T-helper 9 cell (primary cell): ENCODE results near the gene MB.
"Not testable (repeated sequence)": the region's sequence is repeated elsewhere in the genome, so short reads cannot be mapped to it uniquely, and the experiment has no call there.

Experiments used
- DNase-seq: peaks from one replicate; pipeline ENCODE4 v3.0.0-alpha.2; 2020

Gene MB

GRCh38 chr22:35637254-35637653, 20.1 kb upstream of the MB start:
- DNase-seq = no peak

DNA sequence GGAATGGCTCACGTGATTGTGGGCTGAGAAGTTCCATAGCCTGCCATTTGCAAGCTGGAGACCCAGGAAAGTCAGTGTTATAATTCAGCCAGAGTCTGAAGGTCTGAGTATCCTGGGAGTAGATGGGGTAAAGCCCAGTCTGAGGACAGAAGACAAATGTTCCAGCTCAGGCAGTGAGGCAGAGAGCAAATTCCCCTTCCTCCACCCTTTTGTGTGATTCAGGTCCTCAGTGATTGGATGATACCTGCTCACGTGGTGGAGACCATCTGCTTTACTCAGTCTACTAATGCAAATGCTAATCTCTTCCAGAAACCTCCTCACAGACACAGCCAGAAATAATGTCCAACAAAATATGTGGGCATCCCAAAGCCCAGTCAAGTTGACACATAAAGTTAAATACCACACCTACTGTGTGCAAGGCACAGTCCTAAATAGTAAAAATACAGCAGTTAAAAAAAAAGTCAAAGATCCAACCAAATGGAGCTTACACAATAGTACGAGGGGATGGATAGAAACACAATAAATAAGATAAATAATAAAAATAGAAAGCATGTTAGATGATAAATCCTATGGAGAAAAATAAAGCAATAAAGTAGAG, 17.9 kb upstream of the MB start:
- DNase-seq = no peak

DNA sequence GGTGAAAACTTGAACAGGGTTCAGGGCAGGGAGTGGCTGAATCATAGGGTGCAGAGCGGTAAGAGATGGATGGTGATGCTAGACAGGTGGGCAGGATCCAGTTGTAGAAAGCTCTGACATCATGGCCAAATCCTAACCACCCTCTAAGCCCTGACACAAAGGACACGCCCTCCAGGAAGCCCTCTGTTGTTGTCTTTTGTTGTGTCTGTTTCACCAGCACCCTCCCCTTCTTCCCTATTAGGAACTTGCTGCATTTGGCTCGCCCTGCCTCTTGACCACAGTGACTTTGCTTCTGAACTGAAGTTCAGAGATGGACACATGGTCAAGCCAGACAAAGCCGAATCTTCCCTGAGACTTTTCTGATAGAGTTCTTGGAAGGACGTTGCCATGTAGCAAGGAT, 16.9 kb upstream of the MB start:
- DNase-seq = no peak

GRCh38 chr22:35633520-35633919, 16.4 kb upstream of the MB start:
- DNase-seq = no peak

- no peak for DNase-seq
These were observed 15.8 kb upstream of the MB start for GRCh38 chr22:35632935-35633334.

DNA sequence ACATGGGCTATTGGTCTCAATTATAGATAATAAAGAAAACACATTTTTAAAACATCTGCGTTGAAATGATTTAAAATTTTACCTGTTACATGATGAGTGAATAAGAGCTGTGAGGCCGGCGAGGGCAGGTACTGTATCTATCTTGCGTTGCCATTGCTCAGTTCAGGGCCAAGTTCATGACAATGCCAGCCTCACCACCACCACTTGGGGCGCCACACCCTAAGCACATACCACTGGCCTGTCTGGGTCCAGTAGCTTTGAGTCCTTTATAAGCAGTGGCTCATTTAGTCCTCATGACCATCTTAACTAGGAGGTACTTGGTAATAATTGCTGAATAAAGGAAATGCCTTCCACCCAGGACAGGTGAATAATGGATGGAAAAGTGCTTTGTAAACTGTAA, 14.5 kb upstream of the MB start:
- DNase-seq = no peak

GRCh38 chr22:35630891-35631290, 13.8 kb upstream of the MB start:
- DNase-seq = no peak

DNA sequence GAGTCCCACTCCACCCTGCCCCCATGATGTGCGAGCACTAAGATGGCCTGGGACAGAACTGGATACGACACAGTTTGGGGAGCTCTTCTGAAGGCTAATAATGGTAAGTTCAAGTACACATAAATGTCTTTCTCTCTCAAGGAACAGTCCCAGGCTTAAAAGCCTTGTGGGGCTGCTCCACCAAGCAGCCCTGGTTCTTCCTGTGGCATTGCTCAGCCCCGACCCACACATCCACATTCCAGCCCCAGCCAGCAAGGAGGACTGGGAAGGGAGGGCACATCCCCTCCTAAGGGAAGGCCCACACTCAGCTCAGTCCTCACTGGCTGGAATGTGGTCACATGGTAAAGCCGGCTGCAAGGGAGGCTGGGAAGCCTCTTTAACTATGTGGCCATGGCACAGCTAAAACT, 13.3 kb upstream of the MB start:
- DNase-seq = no peak

DNA sequence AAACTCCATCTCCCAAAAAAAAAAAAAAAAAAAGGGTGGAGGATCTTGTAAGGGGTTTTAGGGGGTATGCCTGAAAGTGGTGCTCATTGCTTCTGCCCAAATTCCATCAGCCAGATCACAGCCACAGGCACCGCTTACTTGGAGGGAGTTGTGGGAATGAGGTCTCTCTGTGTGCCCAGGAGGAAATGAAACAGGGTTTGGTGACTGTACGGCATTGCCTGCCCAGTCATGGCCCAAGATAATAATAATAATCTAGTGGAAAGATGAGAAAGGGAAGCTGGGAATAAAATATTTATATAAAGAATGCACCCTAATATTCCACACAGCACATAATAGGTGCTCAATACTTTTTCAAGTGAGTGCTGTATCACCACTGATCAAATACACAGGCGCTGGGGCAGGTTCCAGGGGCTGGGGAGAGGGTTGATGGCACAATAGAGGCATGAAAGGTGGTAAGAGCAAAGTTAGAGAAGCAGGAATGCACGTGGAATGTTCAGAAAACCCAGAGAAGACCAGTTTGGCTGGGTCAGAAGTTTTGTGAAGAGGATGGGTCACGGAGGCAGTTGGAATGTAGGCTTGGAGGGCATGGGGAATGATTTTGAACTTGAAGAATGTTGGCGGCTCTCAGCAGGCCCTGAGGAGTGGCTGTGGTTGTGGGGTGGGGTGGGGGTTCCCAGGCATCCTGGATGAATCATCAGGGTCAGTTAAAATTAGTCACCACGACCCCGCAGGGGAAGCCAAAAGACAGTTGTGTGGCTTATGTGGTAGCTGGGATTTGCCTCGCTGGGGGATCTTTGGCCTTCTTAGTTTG, 12.5 kb upstream of the MB start:
- DNase-seq = no peak

DNA sequence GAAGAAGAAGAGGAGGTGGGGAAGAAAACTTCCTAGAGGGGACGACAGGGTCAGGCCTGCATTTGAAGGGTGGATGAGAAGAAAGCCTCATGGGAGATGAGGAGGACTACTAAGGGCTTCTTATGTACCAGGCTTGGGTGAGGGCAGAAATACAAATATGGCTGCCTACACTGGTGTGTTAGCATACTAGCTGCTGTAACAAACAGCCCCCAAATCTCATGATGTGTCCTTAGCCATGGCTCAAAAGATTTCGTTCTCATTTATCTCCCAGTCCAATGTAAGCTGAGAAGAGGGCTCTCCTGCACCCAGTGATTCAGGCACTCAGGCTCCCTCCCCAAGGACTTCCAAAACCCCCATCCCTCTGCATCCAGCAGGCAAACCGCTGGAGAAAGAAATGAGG, 11.6 kb upstream of the MB start:
- DNase-seq = no peak

GRCh38 chr22:35627267-35628041, 10.3 kb upstream of the MB start:
- DNase-seq = peak; percentile 22

DNA sequence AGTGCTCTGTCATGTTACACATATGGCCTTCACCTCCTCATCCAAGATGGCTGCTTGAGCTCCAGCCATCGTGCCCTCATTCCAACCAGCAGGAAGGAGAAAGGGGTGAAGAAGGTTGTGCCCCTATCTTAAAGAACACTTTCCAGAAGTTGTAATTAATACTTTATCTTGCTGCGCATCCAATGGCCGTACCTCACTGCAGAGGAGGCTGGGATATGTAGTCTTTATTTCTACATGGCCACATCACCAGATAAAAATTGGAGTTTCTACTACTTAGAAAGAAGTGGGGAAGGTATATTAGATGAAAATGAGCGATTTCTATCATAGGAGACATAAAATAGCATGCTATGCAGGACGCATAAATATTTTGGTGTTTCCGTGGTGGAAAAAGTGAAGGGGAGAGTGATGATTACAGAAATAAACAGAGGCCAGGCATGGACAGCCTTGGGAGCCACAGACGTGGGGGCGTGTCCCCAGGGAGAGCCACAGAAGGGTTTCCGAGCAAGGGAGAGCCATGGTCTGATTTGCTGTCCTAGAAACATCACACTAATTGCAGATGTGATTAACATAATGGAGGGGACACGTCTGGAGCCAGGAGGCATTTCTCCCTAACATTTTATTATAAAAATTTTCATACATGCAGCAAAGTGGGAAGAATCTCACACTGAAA, 8.8 kb upstream of the MB start:
- DNase-seq = no peak

- no peak for DNase-seq
These were observed 7.4 kb upstream of the MB start for GRCh38 chr22:35624547-35624946.

DNA sequence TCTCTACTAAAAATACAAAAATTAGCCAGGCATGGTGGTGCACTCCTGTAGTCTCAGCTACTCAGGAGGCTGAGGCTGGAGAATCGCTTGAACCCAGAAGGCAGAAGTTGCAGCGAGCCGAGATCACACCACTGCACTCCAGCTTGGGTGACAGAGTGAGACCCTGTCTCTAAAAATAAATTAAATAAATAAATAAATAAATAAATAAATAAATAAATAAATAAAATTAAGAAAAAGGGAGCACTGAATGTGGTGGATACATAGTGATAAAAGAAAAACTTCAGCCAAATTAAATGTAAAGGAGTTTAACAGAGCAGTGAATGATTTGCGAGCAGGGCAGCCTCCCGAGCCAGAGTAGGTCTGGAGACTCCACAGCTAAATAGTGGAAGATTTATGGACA, 6.8 kb upstream of the MB start:
- DNase-seq = not testable (repeated sequence)

DNA sequence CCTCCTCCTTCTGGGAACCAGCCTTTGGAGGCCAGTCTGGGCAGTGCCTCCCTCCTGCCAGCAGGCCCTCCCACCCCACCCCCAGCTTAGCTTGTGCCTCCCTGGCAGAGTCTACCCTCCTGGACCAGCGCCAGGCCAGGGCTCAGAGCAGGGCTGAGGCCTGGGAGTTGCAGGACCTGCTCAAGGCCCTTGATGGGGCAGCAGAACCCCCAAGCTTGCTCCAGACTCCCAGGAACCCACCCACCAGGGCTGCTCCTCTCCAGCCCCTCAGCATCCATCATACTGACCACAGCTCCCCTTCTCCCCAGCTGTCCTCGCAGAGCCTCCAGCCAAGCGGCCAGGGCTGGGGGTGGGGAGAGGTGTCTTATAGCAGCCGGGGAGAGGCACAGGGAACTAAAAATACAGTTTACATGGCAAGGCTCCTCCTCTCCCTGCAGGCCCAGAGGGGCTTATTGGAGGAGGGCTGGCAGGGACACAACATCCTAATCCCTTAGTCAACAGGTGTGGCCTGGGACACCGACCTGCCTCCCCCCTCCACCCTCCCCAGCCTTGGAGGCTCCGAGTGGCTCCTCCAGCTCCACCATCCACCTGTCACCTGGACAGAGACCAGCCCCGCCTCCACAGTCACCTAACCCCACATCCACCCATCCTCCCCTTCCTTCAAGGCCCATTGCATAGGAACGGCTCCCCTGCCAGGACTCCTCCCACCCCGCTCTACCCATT, 5.2 kb upstream of the MB start:
- no peak for DNase-seq

DNA sequence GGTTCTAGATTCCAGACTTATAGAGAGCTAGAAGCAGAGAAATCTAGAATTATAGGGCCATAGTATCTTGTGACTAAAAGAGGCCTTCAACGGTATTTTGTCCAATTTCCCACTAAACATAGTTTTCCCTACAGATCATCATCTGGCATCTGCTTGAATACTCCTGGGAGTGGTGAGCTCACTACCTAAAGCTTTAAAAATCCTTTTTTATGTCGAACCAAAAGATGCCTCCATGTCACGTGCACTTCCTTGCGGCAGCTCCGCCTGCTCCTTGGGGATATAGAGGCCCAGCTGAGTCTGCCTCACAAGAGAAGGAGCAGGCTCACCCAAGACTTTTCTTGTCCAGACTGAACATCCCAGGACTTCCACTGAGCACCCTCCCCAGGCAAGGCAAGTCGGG, 4.3 kb upstream of the MB start:
- no peak for DNase-seq

GRCh38 chr22:35620624-35621251, 3.6 kb upstream of the MB start:
- DNase-seq = no peak

- no peak for DNase-seq
These were observed 2.4 kb upstream of the MB start for GRCh38 chr22:35619336-35620094.

DNA sequence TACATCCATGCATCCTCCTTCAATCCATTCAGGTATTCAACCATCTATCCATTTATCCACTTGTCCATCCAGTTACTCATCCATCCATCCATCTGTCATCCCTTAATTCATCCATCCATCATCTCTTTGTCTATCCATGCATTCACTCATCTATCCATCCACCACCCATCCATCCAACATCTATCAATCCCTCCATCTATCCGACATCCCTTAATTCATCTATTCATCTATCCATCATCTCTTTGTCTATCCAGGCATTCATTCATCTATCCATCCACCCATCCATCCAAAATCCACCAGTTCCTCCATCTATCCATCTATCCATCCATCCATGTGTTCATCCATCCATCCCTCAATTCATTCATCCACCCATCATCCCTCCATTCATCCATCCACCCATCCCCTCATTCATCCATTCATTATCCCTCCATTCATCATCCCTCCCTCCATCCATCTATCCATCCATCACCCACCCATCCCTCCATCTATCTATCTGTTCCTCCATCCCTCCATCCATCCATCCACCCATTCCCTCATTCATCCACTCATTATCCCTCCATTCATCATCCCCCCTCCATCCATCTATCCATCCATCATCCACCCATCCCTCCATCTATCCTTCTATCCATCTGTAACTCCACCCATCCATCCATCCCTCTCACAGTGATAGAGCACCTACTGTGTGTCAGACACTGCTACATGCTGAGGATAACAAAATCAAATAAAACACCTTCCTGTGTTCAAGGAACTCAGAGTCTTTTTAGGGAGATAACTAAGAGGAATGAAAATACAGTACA, 1.5 kb upstream of the MB start:
- DNase-seq = no peak

DNA sequence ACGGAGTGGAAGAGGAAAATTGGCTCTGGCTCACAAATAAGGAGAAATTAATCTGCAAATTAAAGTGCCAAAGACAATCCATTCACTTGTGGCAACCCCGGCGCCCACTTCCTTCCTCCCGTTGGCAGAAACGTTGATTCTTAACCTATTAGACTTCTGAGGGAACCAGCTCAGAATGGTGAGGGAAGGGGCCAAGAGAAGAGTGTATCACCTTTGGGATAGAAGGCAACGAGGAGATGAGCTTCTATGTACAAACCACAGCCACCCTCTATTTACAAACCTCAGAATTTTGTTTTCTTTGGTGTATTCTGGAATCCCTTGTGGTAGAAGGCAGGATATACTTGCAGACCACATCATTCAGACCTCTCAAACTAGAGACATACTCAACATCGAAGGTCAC, 1.1 kb downstream of the MB start:
- no peak for DNase-seq

GRCh38 chr22:35615156-35615555, 2.0 kb downstream of the MB start:
- no peak for DNase-seq
